Activated CD4-positive, alpha-beta T cell treated with anti-CD3 and anti-CD28 coated beads, Interleukin-2, amount 50 U/mL, for 48 hours (primary cell): Measurements from ENCODE around the gene PES1.
"Not testable (repeated sequence)": the region's sequence is repeated elsewhere in the genome, so short reads cannot be mapped to it uniquely, and the experiment has no call there.

Source experiments
- DNase-seq, 2 experiments: peaks; one replicate each; pipeline ENCODE4 v3.0.0-alpha.2; 2020

The PES1 gene

GRCh38 chr22:30591588-30592359 is at the start of gene PES1:
Gene PES1, minus strand, starts transcription at chr22:30591910. Its CDS starts 77 bp downstream, at chr22:30591833.
- peak; percentile 91 to 93 for DNase-seq

GRCh38 chr22:30640839-30641430 is 49.2 kb upstream of the PES1 start:
- DNase-seq = no peak

- DNase-seq = no peak
These were observed 48.7 kb upstream of the PES1 start for GRCh38 chr22:30640361-30640760.

GRCh38 chr22:30637701-30638114 is 46.0 kb upstream of the PES1 start:
- no peak for DNase-seq

GRCh38 chr22:30636226-30637077 is 44.7 kb upstream of the PES1 start:
- peak; percentile 21 to 25 for DNase-seq

- peak; percentile 96 for DNase-seq
These were observed 43.8 kb upstream of the PES1 start, which contains the start of gene SLC35E4 for GRCh38 chr22:30635273-30636225. Gene SLC35E4, plus strand, starts transcription at chr22:30635781. Its CDS starts 670 bp downstream, at chr22:30636451.

- peak; percentile 93 to 95 for DNase-seq
These were observed 42.9 kb upstream of the PES1 start for GRCh38 chr22:30634471-30635233.

GRCh38 chr22:30631469-30631868 is 39.8 kb upstream of the PES1 start:
- not testable (repeated sequence) for DNase-seq

- no peak for DNase-seq
These were observed 36.8 kb upstream of the PES1 start for GRCh38 chr22:30628491-30628890.

- DNase-seq = no peak
These were observed 35.8 kb upstream of the PES1 start for GRCh38 chr22:30627471-30627870.

- DNase-seq = no peak
These were observed 34.7 kb upstream of the PES1 start for GRCh38 chr22:30626413-30626812.

GRCh38 chr22:30619909-30620308 is 28.2 kb upstream of the PES1 start:
- DNase-seq = not testable (repeated sequence)

- no peak for DNase-seq
These were observed 26.1 kb upstream of the PES1 start for GRCh38 chr22:30617819-30618218.

- no peak for DNase-seq
These were observed 23.8 kb upstream of the PES1 start for GRCh38 chr22:30615543-30615954.

- no peak for DNase-seq
These were observed 23.2 kb upstream of the PES1 start for GRCh38 chr22:30614879-30615278.

- DNase-seq = no peak
These were observed 22.6 kb upstream of the PES1 start for GRCh38 chr22:30614268-30614667.

GRCh38 chr22:30612789-30613188 is 21.1 kb upstream of the PES1 start:
- no peak for DNase-seq

- no peak for DNase-seq
These were observed 19.5 kb upstream of the PES1 start for GRCh38 chr22:30611197-30611596.

- no peak for DNase-seq
These were observed 18.6 kb upstream of the PES1 start for GRCh38 chr22:30610299-30610698.

GRCh38 chr22:30609260-30610185 is 17.8 kb upstream of the PES1 start:
- peak; percentile 26 to 37 for DNase-seq
